Nephron (organoid): ENCODE data around the gene F11.

Experiments used
- H3K27ac Mint-ChIP-seq, 3 experiments: 2 replicates each; pipeline ENCODE4 v1.8.0; 2020; ENCODE audit warnings: mixed read lengths in 3 of 3, mild to moderate bottlenecking in 2 of 3, moderate library complexity in 1 of 3
- H3K27me3 Mint-ChIP-seq: 2 replicates; pipeline ENCODE4 v1.8.0; 2021; ENCODE audit warnings: low read depth, mild to moderate bottlenecking, moderate library complexity, mixed read lengths
- H3K36me3 Mint-ChIP-seq: 2 replicates; pipeline ENCODE4 v1.8.0; 2020; ENCODE audit warnings: low read depth, mixed read lengths
- H3K4me1 Mint-ChIP-seq: 2 replicates; pipeline ENCODE4 v1.8.0; 2020; ENCODE audit warnings: mixed read lengths
- H3K4me3 Mint-ChIP-seq, 3 experiments: 2 replicates each; pipeline ENCODE4 v1.8.0; 2020; ENCODE audit warnings: mild to moderate bottlenecking in 3 of 3, mixed read lengths in 3 of 3, moderate library complexity in 2 of 3
- H3K9me3 Mint-ChIP-seq: 2 replicates; pipeline ENCODE4 v1.8.0; 2020; ENCODE audit warnings: mixed read lengths
- CTCF ChIP-seq, 3 experiments: fragments of 200-600 bp; sonication (generic); IDR thresholded peaks; one replicate each; pipeline ENCODE4 v1.5.0; 2021; ENCODE audit warnings: antibody characterized with exemption in 3 of 3; ENCODE audit not compliant: unreplicated experiment in 3 of 3

F11 gene

GRCh38 chr4:186299291-186299690 lies 33.3 kb downstream of the F11 start:
- no peaks in the 10 kb centered on the region for H3K9me3 Mint-ChIP-seq
- no peak overlapping the region for H3K27ac Mint-ChIP-seq
- H3K4me1 Mint-ChIP-seq = peaks cover 5% of the 10 kb centered on the region
- no peak for TF ChIP-seq CTCF (IDR thresholded peaks at IDR 0.05; ENCODE audit: unreplicated experiment in 3 of 3)
- H3K36me3 Mint-ChIP-seq = no peaks in the 10 kb centered on the region
- H3K27me3 Mint-ChIP-seq = peaks cover 28% of the 10 kb centered on the region
- H3K4me3 Mint-ChIP-seq = no peak overlapping the region

- peaks cover 12% of the 10 kb centered on the region for H3K4me1 Mint-ChIP-seq
- no peak for TF ChIP-seq CTCF (IDR thresholded peaks at IDR 0.05; ENCODE audit: unreplicated experiment in 3 of 3)
- H3K36me3 Mint-ChIP-seq = no peaks in the 10 kb centered on the region
- peaks cover 33% of the 10 kb centered on the region for H3K27me3 Mint-ChIP-seq
- no peak overlapping the region for H3K27ac Mint-ChIP-seq
- no peaks in the 10 kb centered on the region for H3K9me3 Mint-ChIP-seq
- no peak overlapping the region for H3K4me3 Mint-ChIP-seq
Observed at GRCh38 chr4:186300659-186301390, 34.8 kb downstream of the F11 start.

- no peak overlapping the region for H3K27ac Mint-ChIP-seq
- no peak for TF ChIP-seq CTCF (IDR thresholded peaks at IDR 0.05; ENCODE audit: unreplicated experiment in 3 of 3)
- H3K4me1 Mint-ChIP-seq = peaks cover 7% of the 10 kb centered on the region
- no peak overlapping the region for H3K4me3 Mint-ChIP-seq
- H3K9me3 Mint-ChIP-seq = no peaks in the 10 kb centered on the region
- no peaks in the 10 kb centered on the region for H3K36me3 Mint-ChIP-seq
- H3K27me3 Mint-ChIP-seq = peaks cover 26% of the 10 kb centered on the region
Observed at GRCh38 chr4:186304216-186304615, 38.2 kb downstream of the F11 start.

GRCh38 chr4:186304866-186305505 lies 39.0 kb downstream of the F11 start:
- Mint-ChIP-seq H3K27me3 (peaks cover 22% of the 10 kb centered on the region), H3K4me1 (peaks cover 7% of the 10 kb centered on the region), H3K36me3 (no peaks in the 10 kb centered on the region), H3K4me3 (no peak overlapping the region), H3K9me3 (no peaks in the 10 kb centered on the region), H3K27ac (no peak overlapping the region)
- TF ChIP-seq CTCF (IDR thresholded peaks at IDR 0.05; ENCODE audit: unreplicated experiment in 3 of 3) = no peak

GRCh38 chr4:186307497-186307896 lies 41.5 kb downstream of the F11 start:
- H3K4me1 Mint-ChIP-seq = peaks cover 7% of the 10 kb centered on the region

More at GRCh38 chr4:186307497-186307896, 41.5 kb downstream of the F11 start:
- no peak overlapping the region for H3K27ac Mint-ChIP-seq
- no peak for TF ChIP-seq CTCF (IDR thresholded peaks at IDR 0.05; ENCODE audit: unreplicated experiment in 3 of 3)
- H3K9me3 Mint-ChIP-seq = no peaks in the 10 kb centered on the region
- H3K4me3 Mint-ChIP-seq = no peak overlapping the region
- no peaks in the 10 kb centered on the region for H3K36me3 Mint-ChIP-seq
- H3K27me3 Mint-ChIP-seq = peaks cover 17% of the 10 kb centered on the region
